Fibroblast of the aortic adventitia (primary cell): ENCODE measurements around the gene PRKX. TPM values are rescaled to one million over a fixed set of nuclear protein-coding genes. Genes with fewer than 3 reads are reported as not detected.

ENCODE experiments used
- DNase-seq: peaks from one replicate; pipeline ENCODE4 v3.0.0-alpha.2; 2010; ENCODE audit warnings: low read depth
- H3K4me3 ChIP-seq: 2 replicates; pipeline ENCODE4 v1.5.1; 2011; ENCODE audit warnings: low read depth, mild to moderate bottlenecking, control low read depth, low read length, moderate library complexity
- CTCF ChIP-seq: IDR thresholded peaks from 2 replicates; pipeline ENCODE4 v1.5.1; 2011; ENCODE audit warnings: mild to moderate bottlenecking, low read length, control low read depth, inconsistent platforms; ENCODE audit not compliant: insufficient read depth
- total RNA-seq: library from RNA; depleted of rRNA; stranded (reverse); fragments of >200 nt; gene quantifications from 2 replicates; pipeline ENCODE4 v1.2.3, GENCODE V29; 2012; ENCODE audit warnings: low replicate concordance

Gene PRKX
- total RNA-seq, 1 donor = 7.5 TPM

DNA sequence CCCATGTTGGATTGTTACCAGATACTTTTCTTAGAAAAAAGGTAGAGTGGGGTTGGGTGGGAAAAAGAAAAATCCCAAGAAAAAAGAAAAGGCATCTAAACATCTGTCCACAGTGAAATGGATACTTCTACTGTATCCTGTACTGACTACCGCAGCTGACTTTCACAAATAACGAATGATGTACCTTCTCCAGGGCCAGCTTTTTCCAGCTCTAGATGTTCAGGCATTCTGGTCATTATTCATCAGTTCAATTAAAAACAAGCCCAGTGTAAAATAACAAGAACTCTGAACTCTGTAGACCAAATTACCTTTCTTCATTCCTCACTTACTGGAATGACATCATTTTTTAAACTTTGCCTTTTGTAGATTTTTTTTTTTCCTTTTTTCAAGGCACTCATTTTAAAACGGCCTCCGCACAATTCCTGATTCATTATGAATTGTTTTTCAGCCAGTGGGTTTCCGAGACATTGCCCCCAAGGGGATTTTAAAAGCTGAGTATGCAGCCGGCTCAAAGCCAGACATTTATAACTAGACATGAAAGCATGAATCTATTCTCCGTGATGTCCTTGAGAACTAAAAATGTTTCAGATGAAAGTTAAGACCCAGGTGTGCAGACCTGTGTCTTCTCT, 113.5 kb downstream of the PRKX start:
- peak; percentile 46 for DNase-seq
- TF ChIP-seq CTCF = no peak
- H3K4me3 ChIP-seq = no peak overlapping the region

DNA sequence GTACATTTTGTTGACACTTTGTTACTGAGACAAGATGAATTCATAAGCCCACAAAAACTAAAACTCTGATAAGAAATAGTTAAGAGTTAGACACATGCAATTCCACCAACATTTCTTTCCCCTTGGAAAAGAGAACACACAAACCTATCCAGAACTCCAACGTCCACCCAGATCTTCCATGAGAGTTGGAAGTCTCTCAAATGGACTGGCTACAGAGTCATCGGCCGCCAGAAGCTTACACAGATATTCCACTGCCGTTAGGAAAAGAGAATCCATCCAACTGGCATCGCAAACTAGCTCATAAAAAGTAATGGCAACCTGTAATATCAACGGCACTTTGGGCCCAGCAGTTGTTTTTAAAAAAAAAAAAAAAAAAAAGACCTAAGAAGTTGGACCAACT, 114.7 kb downstream of the PRKX start:
- H3K4me3 ChIP-seq = no peak overlapping the region
- TF ChIP-seq CTCF = no peak
- DNase-seq = peak; percentile 16

GRCh38 chrX:3598046-3598605, 115.3 kb downstream of the PRKX start:
- DNase-seq = no peak
- no peak for TF ChIP-seq CTCF
- no peak overlapping the region for H3K4me3 ChIP-seq

DNA sequence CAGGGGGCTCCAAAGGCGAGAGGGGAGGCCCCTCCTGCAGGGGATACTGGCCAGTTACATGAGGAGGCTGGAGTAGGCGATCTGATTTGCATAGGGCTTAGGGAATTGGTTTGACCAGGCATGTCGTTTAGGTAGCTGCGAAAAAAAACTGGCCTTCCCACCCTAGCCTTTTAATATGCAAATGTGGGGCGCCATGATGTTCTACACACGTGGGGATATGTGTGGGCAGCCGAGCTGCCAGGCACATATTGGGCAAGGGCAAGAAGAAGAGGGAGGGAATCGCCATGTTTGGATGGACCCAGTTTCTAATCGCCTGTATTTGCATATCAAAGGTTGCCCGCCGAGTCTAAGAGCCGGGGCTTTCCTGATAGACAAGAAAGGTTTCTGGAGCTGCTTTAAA, 121.3 kb downstream of the PRKX start:
- DNase-seq = no peak
- TF ChIP-seq CTCF = no peak
- H3K4me3 ChIP-seq = no peak overlapping the region

GRCh38 chrX:3589474-3589873, 124.0 kb downstream of the PRKX start:
- no peak overlapping the region for H3K4me3 ChIP-seq
- DNase-seq = no peak
- TF ChIP-seq CTCF = no peak

- H3K4me3 ChIP-seq = no peak overlapping the region
- DNase-seq = no peak
- peak; percentile 31 for TF ChIP-seq CTCF
Measured at GRCh38 chrX:3585719-3586118, 127.7 kb downstream of the PRKX start.

- no peak for TF ChIP-seq CTCF
- no peak for DNase-seq
- no peak overlapping the region for H3K4me3 ChIP-seq
Measured at GRCh38 chrX:3584415-3584996, 128.9 kb downstream of the PRKX start.
